Sciatic nerve (tissue), 2 donors: ENCODE measurements around the gene SLK. TPM values are rescaled to one million over a fixed set of nuclear protein-coding genes. Genes with fewer than 3 reads are reported as not detected.

Experiments used
- ATAC-seq: fragments of 200-7000 bp; cut with Tn5 transposase; one replicate; pipeline ENCODE4 v1.9.1; 2020; ENCODE audit warnings: mild to moderate bottlenecking, moderate library complexity
- DNase-seq: peaks from one replicate; pipeline ENCODE4 v3.0.0-alpha.2; 2020; ENCODE audit warnings: low spot score
- intact Hi-C: fragments of 100-400 bp; cut with DNase I; formaldehyde crosslinking; loops from one replicate; pipeline ENCODE4 v1.14.2; 2022
- total RNA-seq: library from RNA; stranded (reverse); fragmentation: NEBNext Ultra II Directional; extraction: Animal tissue kit (Norgen Biotek cat#: 25700); gene quantifications from one replicate; pipeline ENCODE4 v1.2.1, GENCODE V29; 2021
- donor health status: DM: no; HTN: no; CAD: no.
- donor health status: DM: no; HTN: no; CAD: no.

Gene SLK
- total RNA-seq, 1 donor from 2014 or later, result 52.5 TPM

DNA sequence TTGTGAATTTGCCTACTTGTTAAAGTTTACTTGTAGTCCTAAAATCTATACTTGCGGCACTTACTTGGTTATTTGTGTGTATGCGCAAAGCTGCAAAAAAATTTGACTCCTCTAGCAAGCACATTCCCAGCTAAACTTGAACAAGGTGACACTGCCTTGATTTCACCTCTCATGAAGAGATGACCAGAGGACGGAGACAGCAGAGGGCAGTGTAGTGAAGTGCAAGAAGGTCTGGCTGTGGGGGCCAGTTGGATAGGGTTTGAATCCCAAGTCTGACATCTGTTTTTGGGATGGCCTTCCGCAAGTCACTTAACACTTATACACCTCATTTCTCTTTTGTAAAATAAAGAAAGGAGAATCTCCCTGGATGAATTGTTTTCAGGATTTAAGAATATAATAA, 15.7 kb downstream of the SLK start:
- ATAC-seq, result no peak
- no peak for DNase-seq
- intact Hi-C loops, result no loop called here

DNA sequence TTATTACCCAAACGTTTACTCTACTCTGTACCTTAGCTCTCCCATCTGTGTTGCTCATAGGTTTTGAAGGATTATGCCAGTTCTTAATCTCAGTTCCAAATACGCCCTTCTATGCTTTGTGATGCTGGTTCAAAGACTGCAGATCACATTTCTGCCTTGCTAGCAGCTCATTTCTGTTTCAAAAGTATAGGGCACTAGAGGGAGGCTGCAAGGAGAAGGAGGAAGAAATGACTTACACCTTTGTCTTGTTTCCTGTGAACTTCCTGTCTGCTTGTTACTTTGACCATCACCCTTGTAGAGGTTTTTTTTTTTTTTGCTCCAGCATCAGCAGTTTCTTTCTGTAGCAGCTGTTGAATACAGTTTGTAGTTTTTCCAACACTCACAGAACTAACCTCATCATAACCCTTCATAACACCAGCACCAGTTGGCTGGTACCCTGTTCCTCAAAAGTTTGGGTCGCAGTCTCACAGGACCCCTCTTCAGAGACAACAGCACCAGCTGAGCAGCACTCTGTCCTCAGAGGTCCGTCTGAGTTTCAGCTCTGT, 16.5 kb downstream of the SLK start:
- DNase-seq, result no peak
- intact Hi-C loops, result no loop called here
- ATAC-seq, result no peak

DNA sequence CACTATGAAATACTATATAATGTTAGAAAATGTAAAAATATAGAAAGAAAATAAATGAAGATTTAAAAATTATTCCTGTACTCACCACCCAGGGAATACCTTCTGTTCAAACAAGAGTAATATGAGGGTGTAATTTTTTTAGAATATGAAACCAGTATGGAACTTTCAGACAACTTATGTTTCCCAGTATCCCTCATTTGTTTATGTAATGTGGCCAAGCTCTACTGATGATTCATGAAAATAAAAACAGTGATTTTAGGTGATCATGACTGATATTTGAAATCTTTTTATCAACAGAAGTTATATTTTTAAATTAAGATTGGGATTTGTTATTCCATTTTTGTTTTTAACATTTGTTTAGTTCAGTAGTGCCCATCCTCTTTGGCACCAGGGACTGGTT, 18.8 kb downstream of the SLK start:
- DNase-seq, result no peak
- intact Hi-C loops, result no loop called here

DNA sequence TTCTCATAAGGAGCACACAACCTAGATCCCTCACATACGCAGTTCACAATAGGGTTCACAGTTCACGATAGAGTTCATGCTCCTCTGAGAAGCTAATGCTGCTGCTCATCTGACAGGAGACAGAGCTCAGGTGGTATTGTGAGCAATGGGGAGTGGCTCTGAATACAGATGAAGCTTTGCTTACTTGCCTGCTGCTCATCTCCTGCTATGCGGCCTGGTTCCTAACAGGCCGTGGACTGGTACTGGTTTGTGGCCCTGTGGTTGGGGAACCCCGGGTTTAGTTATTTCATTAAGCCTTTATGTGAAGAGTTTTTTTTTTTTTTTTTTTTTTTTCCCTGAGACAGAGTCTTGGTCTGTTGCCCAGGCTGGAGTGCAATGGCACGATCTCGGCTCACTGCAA, 19.4 kb downstream of the SLK start:
- intact Hi-C loops, result no loop called here
- DNase-seq (no peak), ATAC-seq (no peak)

More for the DNA sequence above, 18.8 kb downstream of the SLK start:
- no peak for ATAC-seq

DNA sequence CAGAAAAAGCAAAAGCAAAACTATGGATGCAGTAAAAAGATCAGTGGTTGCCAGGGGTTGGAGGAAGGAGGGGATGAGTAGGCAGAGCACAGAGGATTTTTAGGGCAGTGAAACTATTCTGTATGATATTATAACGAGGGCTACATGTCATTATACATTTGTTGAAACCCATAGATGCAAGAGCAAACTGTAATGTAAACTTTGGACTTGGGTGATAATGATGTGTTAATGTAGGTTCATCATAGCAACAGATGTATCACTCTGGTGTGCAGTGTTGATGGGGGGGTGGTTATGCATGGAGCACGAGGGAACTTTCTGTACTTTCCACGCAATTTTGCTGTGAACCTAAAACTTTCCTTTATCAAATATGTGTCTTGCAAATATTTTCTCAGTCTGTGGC, 23.2 kb downstream of the SLK start:
- DNase-seq (no peak), ATAC-seq (no peak)
- intact Hi-C loops, result no loop called here

DNA sequence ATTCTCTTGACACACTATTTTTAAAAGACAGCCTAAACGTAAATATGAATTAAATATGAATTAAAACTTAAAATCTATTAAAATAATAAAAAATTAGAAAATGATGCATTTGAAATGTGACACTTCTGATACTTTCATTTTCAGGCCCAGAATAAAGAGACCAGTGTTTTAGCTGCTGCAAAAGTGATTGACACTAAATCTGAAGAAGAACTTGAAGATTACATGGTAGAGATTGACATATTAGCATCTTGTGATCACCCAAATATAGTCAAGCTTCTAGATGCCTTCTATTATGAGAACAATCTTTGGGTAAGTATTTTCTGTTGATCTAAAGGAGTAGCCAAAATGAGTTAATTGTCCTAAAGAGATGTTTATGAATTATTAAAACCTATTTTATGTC, 23.6 kb downstream of the SLK start:
- DNase-seq, result no peak
- intact Hi-C loops, result no loop called here
- no peak for ATAC-seq

DNA sequence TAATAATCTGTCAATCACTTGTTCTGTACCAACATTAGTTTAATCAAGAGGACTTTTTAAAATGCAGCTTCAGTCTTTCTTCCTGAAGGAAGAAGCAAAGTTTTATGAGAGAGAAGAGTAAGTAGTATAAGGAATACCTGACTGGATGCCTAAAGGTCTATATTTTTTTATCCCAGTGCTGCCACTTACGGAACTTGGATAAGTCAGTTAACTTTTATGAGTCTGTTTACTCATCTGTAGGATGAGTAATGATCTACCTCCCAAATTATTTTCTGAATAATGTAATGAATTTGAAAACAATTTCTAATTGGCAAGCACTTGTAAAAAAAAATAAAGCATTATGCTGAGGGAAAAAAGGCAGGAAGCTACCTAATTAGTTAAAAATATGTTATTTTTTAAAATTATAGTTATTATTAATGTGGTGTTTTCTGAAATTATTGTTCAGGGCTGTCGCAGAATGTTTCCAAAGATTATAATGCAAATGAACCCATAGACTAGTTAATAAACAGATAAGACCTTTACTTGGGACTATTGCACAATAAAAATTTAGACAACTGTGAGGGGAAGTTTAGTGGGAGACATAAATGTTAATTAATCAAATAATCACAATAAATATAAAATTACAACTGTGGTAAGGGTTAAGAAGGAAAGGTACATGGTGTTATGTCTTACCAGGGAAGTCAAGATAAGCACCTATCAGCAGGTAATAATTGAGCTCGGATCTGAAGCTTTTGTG, 24.6 kb downstream of the SLK start:
- DNase-seq (no peak), ATAC-seq (no peak)
- intact Hi-C loops, result no loop called here

DNA sequence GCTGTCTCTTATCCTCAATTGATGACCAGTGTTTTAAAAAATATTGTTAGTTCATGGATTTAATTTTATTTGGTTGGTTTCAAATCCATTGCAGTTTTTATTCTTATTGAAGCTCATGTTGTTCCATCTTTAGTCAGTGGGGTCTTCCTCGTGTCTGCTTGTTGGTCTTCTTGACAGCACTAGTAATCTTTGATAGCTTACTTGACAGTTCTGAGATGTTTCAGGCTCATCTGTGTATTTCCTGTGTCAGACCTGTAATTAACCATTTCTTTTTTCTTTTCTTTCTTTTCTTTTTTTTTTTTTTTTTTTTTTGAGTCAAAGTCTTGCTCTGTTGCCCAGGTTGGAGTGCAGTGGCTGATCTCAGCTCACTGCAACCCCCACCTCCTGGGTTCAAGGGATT, 28.2 kb downstream of the SLK start:
- ATAC-seq (no peak), DNase-seq (no peak)
- intact Hi-C loops, result no loop called here

DNA sequence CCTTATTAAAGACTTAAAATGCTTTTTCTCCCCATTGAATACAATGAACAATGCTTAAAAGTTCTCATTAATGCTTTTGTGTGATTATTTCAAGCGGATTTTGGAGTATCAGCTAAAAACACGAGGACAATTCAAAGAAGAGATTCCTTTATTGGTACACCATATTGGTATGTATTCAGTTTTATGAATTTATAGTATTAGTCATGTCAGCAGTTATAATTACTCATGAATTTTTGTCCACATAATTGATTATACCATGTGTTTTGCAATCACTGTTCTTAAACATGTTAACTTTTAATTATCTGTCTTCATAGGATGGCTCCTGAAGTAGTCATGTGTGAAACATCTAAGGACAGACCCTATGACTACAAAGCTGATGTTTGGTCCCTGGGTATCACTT, 31.9 kb downstream of the SLK start:
- intact Hi-C loops, result no loop called here
- DNase-seq (no peak), ATAC-seq (no peak)

DNA sequence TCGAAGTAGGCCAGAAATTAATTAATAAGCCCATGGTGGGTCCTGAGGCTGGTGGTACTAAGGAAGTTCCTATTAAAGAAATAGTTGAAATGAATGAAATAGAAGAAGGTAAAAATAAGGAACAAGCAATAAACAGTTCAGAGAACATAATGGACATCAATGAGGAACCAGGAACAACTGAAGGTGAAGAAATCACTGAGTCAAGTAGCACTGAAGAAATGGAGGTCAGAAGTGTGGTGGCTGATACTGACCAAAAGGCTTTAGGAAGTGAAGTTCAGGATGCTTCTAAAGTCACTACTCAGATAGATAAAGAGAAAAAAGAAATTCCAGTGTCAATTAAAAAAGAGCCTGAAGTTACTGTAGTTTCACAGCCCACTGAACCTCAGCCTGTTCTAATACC, 36.0 kb downstream of the SLK start:
- ATAC-seq (no peak), DNase-seq (no peak)
- intact Hi-C loops, result no loop called here

DNA sequence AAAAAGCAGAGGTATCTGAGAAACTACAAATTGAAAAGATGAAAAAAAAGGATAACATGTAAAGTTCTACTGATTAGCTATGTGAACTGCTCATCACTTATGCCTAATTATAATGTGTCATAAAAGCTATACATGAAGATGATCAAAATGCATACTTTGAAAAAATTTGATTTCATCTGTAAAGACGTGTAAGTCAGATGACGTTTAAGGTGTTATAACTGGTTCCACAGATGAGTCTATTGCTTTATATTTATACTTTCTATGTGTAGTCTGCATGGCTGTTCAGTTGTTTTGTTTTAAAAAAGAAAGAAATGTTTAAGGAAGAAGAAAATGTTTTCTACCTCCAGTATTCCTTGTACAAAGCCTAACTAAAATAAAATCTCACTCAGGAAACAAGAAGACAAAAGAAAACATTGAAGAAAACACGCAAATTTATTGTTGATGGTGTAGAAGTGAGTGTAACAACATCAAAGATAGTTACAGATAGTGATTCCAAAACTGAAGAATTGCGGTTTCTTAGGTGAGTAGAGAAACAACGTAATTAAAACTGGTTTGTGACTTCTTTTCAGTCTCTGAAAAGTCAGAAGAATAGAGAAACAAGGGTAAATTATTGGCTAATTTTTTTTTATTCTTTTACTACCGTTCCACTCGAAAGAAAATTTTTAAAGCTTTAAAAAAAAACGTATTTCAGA, 38.4 kb downstream of the SLK start:
- intact Hi-C loops, result no loop called here
- ATAC-seq, result no peak
- DNase-seq, result no peak

DNA sequence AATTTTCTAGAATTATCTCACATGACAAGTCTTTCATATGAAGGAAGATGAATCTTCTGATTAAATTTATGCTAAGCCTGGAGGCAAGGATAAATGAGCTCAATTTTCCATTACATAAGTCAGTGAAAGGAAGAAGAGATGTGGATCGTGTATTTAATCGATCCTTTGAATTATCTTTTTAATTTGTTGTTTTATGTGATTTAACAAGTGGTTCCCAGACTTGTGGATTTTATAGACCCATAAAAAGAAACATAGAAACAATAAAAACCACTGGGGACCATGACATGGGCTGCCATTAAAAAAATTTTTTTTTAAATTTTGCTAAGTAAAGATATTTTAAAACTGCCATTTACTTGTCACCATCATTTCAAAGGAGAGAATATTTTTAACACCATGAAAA, 45.0 kb downstream of the SLK start:
- no peak for ATAC-seq
- intact Hi-C loops, result no loop called here
- DNase-seq, result no peak

DNA sequence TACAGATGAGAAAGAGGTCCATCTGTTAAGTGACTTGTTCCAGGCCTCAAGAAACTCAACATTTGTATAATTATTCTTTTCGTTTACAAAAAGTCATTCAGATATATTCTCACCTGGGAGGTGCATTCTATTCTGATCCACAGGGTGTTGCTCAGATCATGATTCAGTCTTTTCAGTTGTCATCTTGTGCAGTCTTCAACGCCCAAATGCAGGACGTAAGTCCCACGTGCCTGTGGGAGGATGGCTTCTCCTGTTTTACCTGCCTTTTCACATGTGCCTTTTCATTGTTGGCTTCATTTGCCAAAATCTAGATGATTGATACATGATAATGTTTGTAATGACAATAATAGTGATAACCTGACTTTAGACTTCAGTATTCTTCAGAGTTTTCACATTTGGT, 46.5 kb downstream of the SLK start:
- DNase-seq (no peak), ATAC-seq (no peak)
- intact Hi-C loops, result no loop called here

DNA sequence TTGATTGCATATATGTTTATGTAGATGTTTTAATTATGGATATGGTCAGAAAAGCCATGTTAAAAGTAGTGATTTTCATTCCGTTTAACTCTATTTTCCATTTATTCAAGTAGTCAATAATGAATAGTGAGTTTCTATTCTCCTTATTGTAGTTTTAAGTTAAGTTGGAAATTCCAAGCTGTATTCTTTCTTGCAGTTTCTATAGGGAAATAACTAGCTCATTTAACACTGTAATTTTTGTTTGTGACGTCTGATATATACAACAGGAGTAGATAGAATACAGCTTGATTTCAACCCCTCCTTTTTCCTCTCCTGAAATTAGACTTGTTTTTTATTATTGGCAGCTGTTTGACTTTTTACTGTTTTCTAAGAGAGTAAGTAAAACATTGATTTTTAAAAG, 47.2 kb downstream of the SLK start:
- DNase-seq (no peak), ATAC-seq (no peak)
- intact Hi-C loops, result no loop called here

DNA sequence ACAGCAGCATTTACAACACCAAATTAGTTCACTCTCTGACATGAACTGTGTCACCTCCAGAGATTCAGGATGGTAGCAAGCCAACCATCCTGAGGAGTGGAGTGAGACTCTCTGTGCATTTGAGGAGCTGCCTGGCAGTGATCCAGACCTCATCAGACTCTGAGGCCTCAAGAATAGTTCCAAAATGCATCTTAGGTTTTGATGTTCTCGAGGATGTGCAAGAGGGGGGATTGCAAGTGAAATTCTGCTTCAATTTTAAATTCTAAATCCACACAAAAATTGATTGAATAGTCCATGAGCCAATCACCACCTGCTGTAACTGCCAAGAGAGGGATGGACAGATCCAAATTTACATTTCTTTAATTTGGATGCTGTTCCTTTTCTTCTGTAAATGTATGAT, 49.7 kb downstream of the SLK start:
- ATAC-seq (no peak), DNase-seq (no peak)
- intact Hi-C loops, result no loop called here

DNA sequence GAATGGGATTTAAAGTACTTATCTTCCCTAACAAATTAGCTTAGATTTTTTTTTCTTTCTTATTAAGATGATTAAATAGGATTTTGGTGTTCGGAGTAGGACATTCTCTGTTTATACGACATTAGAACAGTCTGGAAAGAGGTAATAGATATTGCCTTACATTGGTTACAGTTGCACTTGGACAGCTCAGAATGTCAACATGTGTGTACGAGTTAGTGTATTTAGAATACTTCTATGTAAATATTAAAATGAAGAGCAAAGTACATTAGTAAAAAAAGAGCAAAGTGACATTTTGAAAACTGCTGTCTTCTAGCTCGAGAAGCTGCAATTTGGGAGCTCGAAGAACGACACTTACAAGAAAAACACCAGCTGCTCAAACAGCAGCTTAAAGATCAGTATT, 51.5 kb downstream of the SLK start:
- DNase-seq (no peak), ATAC-seq (no peak)
- intact Hi-C loops, result no loop called here

DNA sequence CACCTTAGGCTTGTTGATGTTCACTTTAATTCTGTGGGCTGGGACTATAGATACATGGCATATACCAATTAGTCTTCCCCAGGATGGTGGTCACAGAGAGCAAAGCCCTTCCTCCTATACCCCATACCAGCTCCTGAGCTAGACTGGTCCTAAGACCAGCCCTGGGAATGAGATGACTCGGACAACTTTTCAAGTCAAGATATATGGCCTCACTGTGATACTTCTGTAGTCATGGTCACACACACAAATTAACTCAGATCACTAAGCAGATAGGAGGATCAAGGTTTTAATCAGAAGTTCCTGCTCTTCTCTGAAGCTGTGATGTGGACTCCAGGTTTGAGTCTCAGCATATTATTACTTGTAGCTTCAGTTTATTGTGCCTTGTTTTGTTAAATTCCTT, 53.1 kb downstream of the SLK start:
- DNase-seq (no peak), ATAC-seq (no peak)
- intact Hi-C loops, result no loop called here

DNA sequence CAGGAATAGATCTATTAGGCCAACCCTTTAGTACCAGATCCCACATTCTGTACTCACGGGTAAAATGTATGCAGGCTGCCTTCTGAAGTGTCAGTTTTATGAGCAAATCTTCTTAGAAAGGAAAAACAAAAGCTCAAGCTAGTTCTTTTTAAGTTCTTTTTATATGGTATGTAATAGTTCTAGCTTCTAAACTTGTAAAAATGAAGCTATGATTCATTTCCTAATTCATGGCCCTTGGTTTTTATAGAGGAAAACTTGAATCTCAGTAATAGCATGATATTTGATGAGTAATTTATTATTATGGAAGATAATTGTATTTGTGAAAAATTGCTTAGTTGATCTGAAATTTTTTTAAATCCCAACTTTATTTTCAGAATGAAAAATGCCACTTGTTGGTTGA, 54.3 kb downstream of the SLK start:
- intact Hi-C loops, result no loop called here
- ATAC-seq (no peak), DNase-seq (no peak)

DNA sequence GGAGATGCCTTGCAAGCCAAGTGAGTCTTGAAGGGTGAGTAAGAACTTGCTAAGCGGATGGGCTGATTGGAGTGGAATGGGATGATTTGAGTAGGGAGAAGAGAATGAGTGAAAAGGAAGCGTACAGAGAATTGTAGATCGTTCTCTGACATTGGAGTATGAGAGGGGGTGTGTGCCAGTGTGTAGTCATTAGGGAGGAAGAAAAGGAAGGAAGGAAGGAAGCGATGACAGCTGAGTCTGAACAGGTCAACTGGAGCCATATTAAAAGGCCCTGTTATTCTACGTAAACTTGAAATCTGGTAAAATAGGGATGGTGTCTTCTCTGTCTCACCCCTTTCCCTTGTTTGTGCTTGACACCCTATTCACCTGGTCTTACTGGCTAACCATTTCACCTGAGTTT, 55.1 kb downstream of the SLK start:
- intact Hi-C loops, result no loop called here
- DNase-seq (no peak), ATAC-seq (no peak)

DNA sequence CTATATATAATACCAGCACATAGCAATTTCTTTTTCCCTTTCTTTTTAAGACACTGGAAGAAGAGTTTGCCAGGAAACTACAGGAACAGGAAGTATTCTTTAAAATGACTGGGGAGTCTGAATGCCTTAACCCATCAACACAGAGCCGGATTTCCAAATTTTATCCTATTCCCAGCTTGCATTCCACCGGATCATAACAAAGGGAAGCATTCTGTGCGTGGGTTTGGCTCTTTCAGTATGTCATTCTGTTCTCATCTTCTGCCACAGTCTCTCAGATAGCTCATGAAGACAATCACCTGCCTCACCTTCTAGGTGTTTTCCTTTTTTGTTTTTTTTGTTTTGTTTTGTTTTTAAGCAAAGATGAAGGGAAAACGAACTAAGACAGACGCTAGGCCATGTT, 58.6 kb downstream of the SLK start:
- ATAC-seq, result no peak
- DNase-seq, result no peak
- intact Hi-C loops, result no loop called here

DNA sequence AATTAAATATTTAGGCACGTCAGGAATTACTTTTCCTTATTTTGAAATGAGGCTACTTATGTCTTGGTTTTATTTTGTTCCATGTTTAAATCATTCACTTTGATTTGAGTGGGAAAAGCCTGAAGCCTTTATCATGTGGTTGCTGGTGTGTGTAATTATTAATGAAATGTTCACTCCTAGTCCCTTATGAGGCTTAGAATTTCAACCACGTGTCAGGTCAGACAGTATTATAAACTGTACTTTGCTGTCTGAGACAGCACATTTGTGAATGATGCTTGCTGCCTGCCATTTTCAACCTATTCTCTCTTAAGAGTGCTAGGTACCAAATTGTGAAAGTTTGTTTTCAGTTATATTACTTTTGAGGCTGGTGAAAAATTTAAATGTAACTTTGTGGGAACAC, 59.8 kb downstream of the SLK start:
- no peak for DNase-seq
- intact Hi-C loops, result no loop called here
- no peak for ATAC-seq
